Trophoblast cell (in vitro differentiated cells and primary cell): Measurements from ENCODE around the gene LHX1.

ENCODE experiments used
- DNase-seq, 2 donors: peaks; one replicate each; pipeline ENCODE4 v3.0.0-alpha.2; 2016
- H2AFZ ChIP-seq: 2 replicates; pipeline ENCODE4 v1.6.1; 2013; ENCODE audit warnings: low read length, moderate library complexity, mild to moderate bottlenecking; ENCODE audit not compliant: insufficient read depth, poor library complexity
- H2AK5ac ChIP-seq: 2 replicates; pipeline ENCODE4 v1.6.1; 2013; ENCODE audit warnings: mild to moderate bottlenecking, low read length
- H2BK120ac ChIP-seq: 2 replicates; pipeline ENCODE4 v1.6.1; 2013; ENCODE audit warnings: low read length, mild to moderate bottlenecking, moderate library complexity; ENCODE audit not compliant: insufficient read depth, poor library complexity
- H2BK12ac ChIP-seq: 2 replicates; pipeline ENCODE4 v1.6.1; 2013; ENCODE audit warnings: mild to moderate bottlenecking, low read length, moderate library complexity
- H2BK5ac ChIP-seq: 2 replicates; pipeline ENCODE4 v1.6.1; 2013; ENCODE audit warnings: low read length, low read depth, moderate library complexity, mild to moderate bottlenecking; ENCODE audit not compliant: poor library complexity
- H3K14ac ChIP-seq: 2 replicates; pipeline ENCODE4 v1.6.1; 2013; ENCODE audit warnings: mild to moderate bottlenecking, low read length
- H3K18ac ChIP-seq: 2 replicates; pipeline ENCODE4 v1.6.1; 2013; ENCODE audit warnings: mild to moderate bottlenecking, low read length
- H3K23ac ChIP-seq: 2 replicates; pipeline ENCODE4 v1.6.1; 2013; ENCODE audit warnings: low read length
- H3K27ac ChIP-seq: 2 replicates; pipeline ENCODE4 v1.5.1; 2013; ENCODE audit warnings: low read depth, mild to moderate bottlenecking, inconsistent platforms, low read length, moderate library complexity
- H3K27me3 ChIP-seq: 2 replicates; pipeline ENCODE4 v1.6.1; 2013; ENCODE audit warnings: inconsistent platforms, mild to moderate bottlenecking, low read length, moderate library complexity; ENCODE audit not compliant: insufficient read depth
- H3K36me3 ChIP-seq, 2 experiments: 1 replicate in 1 of 2; 2 replicates in 1 of 2; pipeline ENCODE4 v1.6.1; 2013; ENCODE audit warnings: low read length in 2 of 2, mild to moderate bottlenecking in 2 of 2, moderate library complexity in 1 of 2; ENCODE audit not compliant: insufficient read depth in 2 of 2, control insufficient read depth in 1 of 2
- H3K4ac ChIP-seq: 2 replicates; pipeline ENCODE4 v1.6.1; 2013; ENCODE audit warnings: low read depth, mild to moderate bottlenecking, low read length, moderate library complexity
- H3K4me1 ChIP-seq, 2 experiments: 1 replicate in 1 of 2; 2 replicates in 1 of 2; pipeline ENCODE4 v1.6.1; 2013; ENCODE audit warnings: low read length in 2 of 2, mild to moderate bottlenecking in 2 of 2, moderate library complexity in 1 of 2; ENCODE audit not compliant: insufficient read depth in 2 of 2, control insufficient read depth in 1 of 2
- H3K4me2 ChIP-seq: 2 replicates; pipeline ENCODE4 v1.6.1; 2013; ENCODE audit warnings: inconsistent platforms, mild to moderate bottlenecking, low read length, moderate library complexity
- H3K4me3 ChIP-seq: 2 replicates; pipeline ENCODE4 v1.5.1; 2013; ENCODE audit warnings: mild to moderate bottlenecking, low read depth, low read length, inconsistent platforms
- H3K79me1 ChIP-seq: one replicate; pipeline ENCODE4 v1.6.1; 2013; ENCODE audit warnings: low read length
- H3K79me2 ChIP-seq: 2 replicates; pipeline ENCODE4 v1.6.1; 2013; ENCODE audit warnings: low read length, mild to moderate bottlenecking; ENCODE audit not compliant: control insufficient read depth, insufficient read depth, poor library complexity
- H3K9ac ChIP-seq: 2 replicates; pipeline ENCODE4 v1.6.1; 2013; ENCODE audit warnings: mild to moderate bottlenecking, low read length
- H3K9me3 ChIP-seq: 2 replicates; pipeline ENCODE4 v1.6.1; 2013; ENCODE audit warnings: low read depth, mild to moderate bottlenecking, control low read depth, inconsistent platforms, low read length; ENCODE audit not compliant: insufficient read depth
- H4K12ac ChIP-seq: 2 replicates; pipeline ENCODE4 v1.6.1; 2013; ENCODE audit warnings: low read depth, mild to moderate bottlenecking, low read length, moderate library complexity
- H4K8ac ChIP-seq: 2 replicates; pipeline ENCODE4 v1.6.1; 2013; ENCODE audit warnings: low read depth, mild to moderate bottlenecking, low read length, moderate library complexity
- H4K91ac ChIP-seq: one replicate; pipeline ENCODE4 v1.6.1; 2013; ENCODE audit warnings: low read depth, mild to moderate bottlenecking, low read length, moderate library complexity
- WGBS: extraction: QIAGEN DNeasy Blood & Tissue Kit; methylation state at CpG from one replicate; pipeline ENCODE4 v1.1.7; 2013; ENCODE audit warnings: missing lambda C conversion rate; ENCODE audit not compliant: insufficient read length, insufficient coverage; ENCODE audit errors: extremely low coverage; 5-methylcytosine and 5-hydroxymethylcytosine counted together

Gene LHX1

DNA sequence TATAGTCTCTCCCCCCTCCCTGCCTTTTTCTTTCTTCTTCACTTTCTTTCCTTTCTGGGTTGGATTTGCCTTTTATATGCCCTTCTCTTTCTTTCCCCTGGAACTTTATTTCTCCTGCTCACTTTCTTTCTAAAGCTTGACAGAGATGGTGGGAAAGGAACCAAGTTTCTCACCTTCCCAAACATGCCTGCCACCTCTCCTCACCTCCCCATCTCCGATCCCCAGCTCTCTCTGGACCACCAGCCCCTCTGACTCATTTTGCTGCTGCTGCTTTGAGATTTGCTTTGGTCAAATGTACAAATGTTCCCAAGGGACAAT, 6.7 kb upstream of the LHX1 start:
- Histone ChIP-seq H3K18ac (no peak overlapping the region), H4K91ac (no peak overlapping the region), H3K23ac (no peak overlapping the region), H2AFZ (no peak overlapping the region), H2BK120ac (no peak overlapping the region), H2BK12ac (no peak overlapping the region), H4K8ac (no peak overlapping the region), H2AK5ac (no peak overlapping the region), H3K4me1 (peaks cover 6 to 24% of the 10 kb centered on the region in 2 experiments), H3K4me2 (no peak overlapping the region), H3K27ac (no peak overlapping the region), H3K79me1 (no peaks in the 10 kb centered on the region), H3K9me3 (peaks cover 13% of the 10 kb centered on the region), H4K12ac (no peak overlapping the region), H3K27me3 (peaks cover 63% of the 10 kb centered on the region), H3K9ac (no peak overlapping the region), H3K4ac (no peak overlapping the region), H3K4me3 (no peak overlapping the region), H3K14ac (no peak overlapping the region), H2BK5ac (no peak overlapping the region), H3K36me3 (no peaks in the 10 kb centered on the region), H3K79me2 (no peaks in the 10 kb centered on the region)
- no peak for DNase-seq
- WGBS, result no CpG with 5 or more reads among the region's 1 CpG

DNA sequence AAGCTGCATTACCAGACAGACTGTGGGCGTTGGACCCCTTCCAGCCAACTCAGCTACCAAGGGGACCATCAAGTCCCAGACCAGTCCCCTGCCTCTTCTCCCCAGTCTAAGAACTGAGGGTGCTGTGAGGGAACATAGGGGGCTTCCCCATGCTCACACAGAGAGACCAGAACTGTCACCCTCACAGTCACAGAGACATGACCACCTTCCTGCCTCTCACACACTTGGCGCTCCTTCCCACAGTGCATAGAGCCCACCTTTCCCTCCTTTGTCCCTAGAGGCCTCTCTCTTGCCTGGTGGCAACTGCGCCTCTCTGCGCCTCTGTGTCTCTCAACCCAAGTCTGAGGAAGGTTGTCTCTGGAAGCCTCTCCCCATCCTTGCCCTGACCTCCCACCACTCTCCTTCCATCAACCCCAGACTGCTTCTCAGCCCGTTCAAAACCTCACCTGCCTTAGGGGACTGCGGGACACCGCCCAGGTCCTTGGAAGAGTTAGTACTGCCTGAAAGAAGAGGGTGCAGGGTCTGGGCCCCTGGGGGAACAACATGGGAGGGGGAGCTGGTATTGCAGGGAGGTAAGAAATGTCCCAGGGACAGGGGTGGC, 6.1 kb upstream of the LHX1 start:
- Histone ChIP-seq H3K79me1 (no peaks in the 10 kb centered on the region), H2BK5ac (no peak overlapping the region), H3K4me1 (peaks cover 8 to 28% of the 10 kb centered on the region in 2 experiments), H3K79me2 (no peaks in the 10 kb centered on the region), H2BK12ac (no peak overlapping the region), H2BK120ac (no peak overlapping the region), H3K4ac (no peak overlapping the region), H2AK5ac (no peak overlapping the region), H3K4me3 (no peak overlapping the region), H2AFZ (no peak overlapping the region), H3K27ac (no peak overlapping the region), H3K23ac (no peak overlapping the region), H3K18ac (no peak overlapping the region), H3K4me2 (no peak overlapping the region), H3K14ac (no peak overlapping the region), H3K9me3 (peaks cover 13% of the 10 kb centered on the region), H3K9ac (no peak overlapping the region), H4K91ac (no peak overlapping the region), H3K36me3 (no peaks in the 10 kb centered on the region), H4K12ac (no peak overlapping the region), H3K27me3 (peaks cover 69% of the 10 kb centered on the region), H4K8ac (no peak overlapping the region)
- no peak for DNase-seq
- no CpG with 5 or more reads among the region's 7 CpGs for WGBS

DNA sequence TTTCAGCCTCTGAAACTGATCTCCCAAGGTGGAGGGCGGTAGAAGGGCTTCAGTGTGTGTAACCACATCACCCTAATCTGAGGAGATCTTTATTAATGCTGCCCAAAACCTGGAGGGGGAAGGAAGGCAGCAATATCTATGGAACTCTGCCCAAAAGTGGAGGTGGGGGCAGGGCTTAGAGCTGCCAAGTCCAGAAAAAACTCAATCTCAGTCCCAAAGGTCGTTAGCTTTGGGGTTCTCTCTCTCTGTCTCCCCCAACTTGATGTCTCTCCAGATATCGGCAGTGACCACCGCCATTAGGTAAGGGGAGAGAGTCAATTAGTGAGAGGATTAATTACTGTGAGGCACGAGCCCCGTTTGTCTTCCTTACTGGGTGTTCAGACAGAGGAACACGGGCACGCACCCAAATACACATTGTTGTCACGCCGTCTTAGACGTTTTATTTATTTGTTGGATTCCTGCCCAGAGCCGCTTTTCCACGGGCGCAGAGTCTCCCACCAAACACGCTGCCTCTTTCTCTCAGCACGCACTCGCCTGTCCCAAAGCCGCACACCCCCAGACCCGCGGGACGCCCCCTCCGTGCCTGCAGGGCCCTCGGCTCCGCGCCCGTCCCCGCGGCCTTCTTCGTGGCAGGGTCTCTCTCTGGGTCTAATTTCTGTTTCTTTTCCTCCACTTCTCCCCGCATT, 5.4 kb upstream of the LHX1 start:
- H3K4me1 ChIP-seq, result peaks cover 13 to 29% of the 10 kb centered on the region in 2 experiments
- H2BK12ac ChIP-seq, result no peak overlapping the region
- no CpG with 5 or more reads among the region's 30 CpGs for WGBS

DNA sequence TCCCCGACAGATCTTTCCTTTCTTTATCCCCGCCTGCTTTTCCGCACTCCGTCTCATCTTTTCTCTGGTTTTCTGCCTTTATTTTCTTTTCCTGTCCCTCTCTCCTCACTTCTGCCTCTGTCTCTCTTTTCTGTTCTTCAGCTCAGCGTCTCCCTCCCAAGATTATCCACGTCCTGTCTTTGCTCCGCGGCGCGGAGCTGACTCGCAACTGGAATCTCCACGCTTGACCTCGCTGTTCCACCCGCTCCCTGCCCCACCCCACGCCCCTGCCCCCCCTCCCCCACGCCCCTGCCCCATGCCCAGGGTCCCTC, 4.9 kb upstream of the LHX1 start:
- Histone ChIP-seq H3K9me3 (peaks cover 15% of the 10 kb centered on the region), H3K4me1 (peaks cover 17 to 31% of the 10 kb centered on the region in 2 experiments), H4K91ac (no peak overlapping the region), H3K18ac (no peak overlapping the region), H3K4me2 (no peak overlapping the region), H3K14ac (no peak overlapping the region), H3K4me3 (no peak overlapping the region), H3K27me3 (peaks cover 81% of the 10 kb centered on the region), H3K23ac (no peak overlapping the region), H3K9ac (no peak overlapping the region), H2AK5ac (no peak overlapping the region), H3K79me2 (no peaks in the 10 kb centered on the region), H3K79me1 (no peaks in the 10 kb centered on the region), H4K12ac (no peak overlapping the region), H2AFZ (no peak overlapping the region), H4K8ac (no peak overlapping the region), H2BK12ac (no peak overlapping the region), H2BK5ac (no peak overlapping the region), H3K36me3 (no peaks in the 10 kb centered on the region), H2BK120ac (no peak overlapping the region), H3K4ac (no peak overlapping the region), H3K27ac (no peak overlapping the region)
- WGBS, result no CpG with 5 or more reads among the region's 16 CpGs
- no peak for DNase-seq

More for the DNA sequence above, 5.4 kb upstream of the LHX1 start:
- H2BK120ac ChIP-seq, result no peak overlapping the region
- no peak overlapping the region for H3K14ac ChIP-seq
- H2AK5ac ChIP-seq, result no peak overlapping the region
- H2BK5ac ChIP-seq, result no peak overlapping the region
- no peaks in the 10 kb centered on the region for H3K36me3 ChIP-seq
- H3K4me2 ChIP-seq, result no peak overlapping the region
- no peak overlapping the region for H3K9ac ChIP-seq
- no peak overlapping the region for H3K27ac ChIP-seq
- no peak overlapping the region for H4K91ac ChIP-seq
- H4K8ac ChIP-seq, result no peak overlapping the region
- no peaks in the 10 kb centered on the region for H3K79me1 ChIP-seq
- peaks cover 13% of the 10 kb centered on the region for H3K9me3 ChIP-seq
- no peak overlapping the region for H4K12ac ChIP-seq
- no peak for DNase-seq
- no peak overlapping the region for H3K18ac ChIP-seq
- no peak overlapping the region for H3K4me3 ChIP-seq
- no peak overlapping the region for H3K4ac ChIP-seq
- no peak overlapping the region for H2AFZ ChIP-seq
- peaks cover 76% of the 10 kb centered on the region for H3K27me3 ChIP-seq
- no peak overlapping the region for H3K23ac ChIP-seq
- no peaks in the 10 kb centered on the region for H3K79me2 ChIP-seq
